IMR-90 (cell line): ENCODE results near the gene ITK. TPM values are rescaled to one million over a fixed set of nuclear protein-coding genes. Genes with fewer than 3 reads are reported as not detected.

Experiments
- BHLHE40 ChIP-seq: fragments of 150-350 bp; IDR thresholded peaks from 2 replicates; pipeline ENCODE4 v1.6.1; 2016; ENCODE audit warnings: mild to moderate bottlenecking, low read depth, low read length
- CEBPB ChIP-seq: IDR thresholded peaks from 2 replicates; pipeline ENCODE4 v1.6.1; 2012; ENCODE audit warnings: low read depth, low read length, improper control_type of control experiment
- POLR2A ChIP-seq: IDR thresholded peaks from 2 replicates; pipeline ENCODE4 v1.6.1; 2012; ENCODE audit warnings: mild to moderate bottlenecking, low read depth, low read length
- RFX5 ChIP-seq: IDR thresholded peaks from 2 replicates; pipeline ENCODE4 v1.8.0; 2012; ENCODE audit warnings: low read depth, mild to moderate bottlenecking, low read length, moderate library complexity
- polyA plus RNA-seq, 3 experiments: library from polyadenylated mRNA; depleted of rRNA; stranded (reverse); fragments of >200 nt; gene quantifications; 2 replicates each; pipeline ENCODE4 v1.2.3, GENCODE V29; 2012; ENCODE audit warnings: low replicate concordance in 1 of 3
- total RNA-seq: library from RNA; depleted of rRNA; stranded (reverse); fragments of >200 nt; gene quantifications from 2 replicates; pipeline ENCODE4 v1.2.3, GENCODE V29; 2012

The ITK gene
- total and polyA plus RNA-seq, 2 of the 4 experiments (the other 2 are of a cell fraction): not detected

GRCh38 chr5:157142317-157143126 lies 38.1 kb upstream of the ITK start, which contains the start of gene MED7 (continued):
- TF ChIP-seq CEBPB: peak; percentile 60
- no peak for TF ChIP-seq BHLHE40
- TF ChIP-seq RFX5: no peak
- peak; percentile 79 for TF ChIP-seq POLR2A
